Activated CD8-positive, alpha-beta T cell treated with anti-CD3 and anti-CD28 coated beads for 36 hours (primary cell): ENCODE data around the gene SFPQ. TPM values are rescaled to one million over a fixed set of nuclear protein-coding genes. Genes with fewer than 3 reads are reported as not detected.

Experiments
- ATAC-seq: fragments of 200-7000 bp; cut with Tn5 transposase; one replicate; pipeline ENCODE4 v1.10.0; 2021; ENCODE audit warnings: mild to moderate bottlenecking, moderate library complexity
- CTCF ChIA-PET: fragments of 350-600 bp; sonication (Branson Sonifier 250); formaldehyde crosslinking; loops from one replicate; lab custom pipeline; 2021; ENCODE audit warnings: antibody characterized with exemption; lab: Charles Lee
- POLR2A ChIA-PET: fragments of 350-600 bp; sonication (Branson Sonifier 250); formaldehyde crosslinking; loops from one replicate; lab custom pipeline; 2021; ENCODE audit warnings: antibody characterized with exemption; lab: Charles Lee
- DNase-seq: peaks from one replicate; pipeline ENCODE4 v3.0.0-alpha.2; 2020
- H3K27ac Mint-ChIP-seq: one replicate; pipeline ENCODE4 v1.8.0; 2021; ENCODE audit warnings: mild to moderate bottlenecking, mixed read lengths
- H3K27me3 Mint-ChIP-seq: one replicate; pipeline ENCODE4 v1.8.0; 2021; ENCODE audit warnings: mixed read lengths
- H3K36me3 Mint-ChIP-seq: one replicate; pipeline ENCODE4 v1.8.0; 2021; ENCODE audit warnings: low read depth, mixed read lengths
- H3K4me1 Mint-ChIP-seq: one replicate; pipeline ENCODE4 v1.8.0; 2021; ENCODE audit warnings: low read depth, mixed read lengths
- H3K4me3 Mint-ChIP-seq: one replicate; pipeline ENCODE4 v1.8.0; 2021; ENCODE audit warnings: mild to moderate bottlenecking, moderate library complexity, mixed read lengths
- H3K9me3 Mint-ChIP-seq: one replicate; pipeline ENCODE4 v1.8.0; 2021; ENCODE audit warnings: mixed read lengths
- CTCF ChIP-seq: fragments of 200-600 bp; IDR thresholded peaks from one replicate; pipeline ENCODE4 v1.8.0; 2022; ENCODE audit warnings: antibody characterized with exemption, mild to moderate bottlenecking
- intact Hi-C: fragments of 100-400 bp; cut with micrococcal nuclease; formaldehyde crosslinking; loops from one replicate; pipeline ENCODE4 v1.10.0; 2022
- total RNA-seq, 2 experiments: library from RNA; stranded (reverse); gene quantifications; one replicate each; pipeline ENCODE4 v1.2.3, GENCODE V29; 2021

Gene SFPQ
- total RNA-seq, 2 experiments from 2014 or later = 295 to 297 TPM

- ChIA-PET POLR2A (no interaction called here), CTCF (interaction anchor here (1.5 to 1.9 kb wide), 2 partner anchors 8 to 12 kb away, joined by 3 to 9 read pairs; no protein-coding TSS in a partner anchor)
- DNase-seq (no peak), ATAC-seq (no peak)
- no peak overlapping the region for H3K27ac Mint-ChIP-seq
- no peaks in the 10 kb centered on the region for H3K36me3 Mint-ChIP-seq
- intact Hi-C loops = no loop called here
- TF ChIP-seq CTCF = no peak
- H3K4me1 Mint-ChIP-seq = peaks cover 7% of the 10 kb centered on the region
- H3K27me3 Mint-ChIP-seq = peaks cover 3% of the 10 kb centered on the region
- H3K9me3 Mint-ChIP-seq = no peaks in the 10 kb centered on the region
- no peak overlapping the region for H3K4me3 Mint-ChIP-seq
Observed at GRCh38 chr1:35210321-35211119, 17.6 kb upstream of the SFPQ start.

- Mint-ChIP-seq H3K9me3 (no peaks in the 10 kb centered on the region), H3K4me1 (peaks cover 6% of the 10 kb centered on the region), H3K36me3 (no peaks in the 10 kb centered on the region), H3K27ac (no peak overlapping the region), H3K27me3 (no peaks in the 10 kb centered on the region), H3K4me3 (no peak overlapping the region)
- DNase-seq = no peak
- ChIA-PET CTCF (interaction anchor here (0.6 to 0.7 kb wide), 4 partner anchors 24 to 320 kb away, joined by 3 to 4 read pairs (median 3); no protein-coding TSS in a partner anchor), POLR2A (no interaction called here)
- intact Hi-C loops = loop anchor here (5.0 to 10.0 kb wide), 2 partner anchors 62 to 94 kb away; partner anchors contain the start of gene ZMYM4
- no peak for TF ChIP-seq CTCF
- ATAC-seq = no peak
Observed at GRCh38 chr1:35203295-35203694, 10.3 kb upstream of the SFPQ start.

- Mint-ChIP-seq H3K36me3 (no peaks in the 10 kb centered on the region), H3K4me1 (peaks cover 6% of the 10 kb centered on the region), H3K27me3 (no peaks in the 10 kb centered on the region), H3K4me3 (no peak overlapping the region), H3K9me3 (no peaks in the 10 kb centered on the region), H3K27ac (no peak overlapping the region)
- ChIA-PET POLR2A (interaction anchor here (0.6 to 1.5 kb wide), 3 partner anchors 12 to 414 kb away, joined by 3 to 4 read pairs (median 3); no protein-coding TSS in a partner anchor), CTCF (interaction anchor here (0.6 to 3.2 kb wide), 31 partner anchors 9 to 514 kb away, joined by 3 to 16 read pairs (median 3); partner anchors contain the start of gene SFPQ)
- intact Hi-C loops = loop anchor here (5.0 to 10.0 kb wide), 2 partner anchors 63 to 95 kb away; partner anchors contain the start of gene ZMYM4
- ATAC-seq (peak; percentile 100), DNase-seq (peak; percentile 82)
- TF ChIP-seq CTCF = peak; percentile 87
Observed at GRCh38 chr1:35202048-35202719, 9.2 kb upstream of the SFPQ start.

GRCh38 chr1:35201631-35202030 is 8.7 kb upstream of the SFPQ start:
- DNase-seq (no peak), ATAC-seq (no peak)
- Mint-ChIP-seq H3K27me3 (no peaks in the 10 kb centered on the region), H3K27ac (no peak overlapping the region), H3K4me3 (no peak overlapping the region), H3K9me3 (no peaks in the 10 kb centered on the region), H3K4me1 (peaks cover 6% of the 10 kb centered on the region), H3K36me3 (no peaks in the 10 kb centered on the region)
- POLR2A ChIA-PET = interaction anchor here (1.1 to 1.5 kb wide), 2 partner anchors 12 to 413 kb away, joined by 3 to 4 read pairs; no protein-coding TSS in a partner anchor
- CTCF ChIA-PET = interaction anchor here (0.6 to 3.2 kb wide), 28 partner anchors 8 to 878 kb away, joined by 3 to 16 read pairs (median 3); partner anchors contain the start of gene SFPQ
- intact Hi-C loops = loop anchor here (5.0 to 10.0 kb wide), 2 partner anchors 63 to 96 kb away; partner anchors contain the start of gene ZMYM4
- TF ChIP-seq CTCF = no peak
